ENCODE data around the gene RTL1. TPM values are rescaled to one million over a fixed set of nuclear protein-coding genes. Genes with fewer than 3 reads are reported as not detected.

RTL1 gene
- total and polyA plus RNA-seq, 2 of the 13 experiments (the other 11 are each of a cell fraction or from before 2014, with no cell fraction given) = not detected

GRCh38 chr14:100850841-100851585, 52.5 kb downstream of the RTL1 start (continued):
- TF ChIP-seq ZBTB37 (CRISPR knock-in tag; IDR thresholded peaks at IDR 0.05) = no peak
- no peak for TF ChIP-seq NR2F6 (IDR thresholded peaks at IDR 0.05)
- TF ChIP-seq NR2F6 (CRISPR knock-in tag; IDR thresholded peaks at IDR 0.05) = 0 out of 2 replicates have a peak, but pooled peaks have one; percentile 28
- 0 out of 2 replicates have a peak, but pooled peaks have one; percentile 54 for TF ChIP-seq ZNF138 (CRISPR knock-in tag; IDR thresholded peaks at IDR 0.05; ENCODE audit: low read depth)
- no peak for TF ChIP-seq HIVEP1 (CRISPR knock-in tag; IDR thresholded peaks at IDR 0.05)
- no peak for TF ChIP-seq TMF1 (CRISPR knock-in tag; IDR thresholded peaks at IDR 0.05; ENCODE audit: low read depth)
- no peak for TF ChIP-seq DR1 (CRISPR knock-in tag; IDR thresholded peaks at IDR 0.05)
- no peak for TF ChIP-seq ZBTB3 (CRISPR knock-in tag; IDR thresholded peaks at IDR 0.05; ENCODE audit: borderline replicate concordance, low read depth)
- TF ChIP-seq SIX1 (CRISPR knock-in tag; IDR thresholded peaks at IDR 0.05; ENCODE audit: borderline replicate concordance) = no peak
- TF ChIP-seq NFKBIZ (CRISPR knock-in tag; IDR thresholded peaks at IDR 0.05) = no peak
- no peak for TF ChIP-seq NR2F2 (IDR thresholded peaks at IDR 0.05; ENCODE audit: borderline replicate concordance, low read depth)
- peak; percentile 25; the same call in 1 of the 2 replicates for TF ChIP-seq SMAD1 (CRISPR knock-in tag; IDR thresholded peaks at IDR 0.05; ENCODE audit: borderline replicate concordance, low read depth)
- TF ChIP-seq GABPB1 (CRISPR knock-in tag; IDR thresholded peaks at IDR 0.05) = peak; percentile 48; the same call in 1 of the 2 replicates
- peak; percentile 55 for TF ChIP-seq RBM39 (IDR thresholded peaks at IDR 0.05; ENCODE audit: low read depth, low read length, poor library complexity, severe bottlenecking)
- TF ChIP-seq ZNF567 (CRISPR knock-in tag; IDR thresholded peaks at IDR 0.05; ENCODE audit: borderline replicate concordance) = no peak
- no peak for TF ChIP-seq SRF (IDR thresholded peaks at IDR 0.05; ENCODE audit: low read depth, low read length)
- no peak for TF ChIP-seq ZNF569 (CRISPR knock-in tag; IDR thresholded peaks at IDR 0.05; ENCODE audit: borderline replicate concordance)
- no peak for TF ChIP-seq AHDC1 (CRISPR knock-in tag; IDR thresholded peaks at IDR 0.05; ENCODE audit: borderline replicate concordance)
- TF ChIP-seq FOXK1 (CRISPR knock-in tag; IDR thresholded peaks at IDR 0.05; ENCODE audit: borderline replicate concordance, low read depth) = no peak; the same call in 1 of the 2 replicates
- no peak for TF ChIP-seq ZXDC (CRISPR knock-in tag; IDR thresholded peaks at IDR 0.05)
- no peak for TF ChIP-seq MAFG (CRISPR knock-in tag; IDR thresholded peaks at IDR 0.05)
